DND-41 (cell line): ENCODE results near the gene OGN.

Experiments used
- EZH2 ChIP-seq: IDR thresholded peaks from 3 replicates; pipeline ENCODE4 v1.6.1; 2012; ENCODE audit warnings: borderline replicate concordance, low read depth, mild to moderate bottlenecking, moderate library complexity, low read length, inconsistent platforms; ENCODE audit not compliant: severe bottlenecking
- TF ChIP-seq, protein P1 (sequence below): IDR thresholded peaks from 2 replicates; pipeline ENCODE4 v1.5.1; 2012; ENCODE audit warnings: borderline replicate concordance, low read length, moderate library complexity, mild to moderate bottlenecking; ENCODE audit not compliant: poor library complexity, severe bottlenecking; ENCODE audit errors: extremely low read depth

DNA sequence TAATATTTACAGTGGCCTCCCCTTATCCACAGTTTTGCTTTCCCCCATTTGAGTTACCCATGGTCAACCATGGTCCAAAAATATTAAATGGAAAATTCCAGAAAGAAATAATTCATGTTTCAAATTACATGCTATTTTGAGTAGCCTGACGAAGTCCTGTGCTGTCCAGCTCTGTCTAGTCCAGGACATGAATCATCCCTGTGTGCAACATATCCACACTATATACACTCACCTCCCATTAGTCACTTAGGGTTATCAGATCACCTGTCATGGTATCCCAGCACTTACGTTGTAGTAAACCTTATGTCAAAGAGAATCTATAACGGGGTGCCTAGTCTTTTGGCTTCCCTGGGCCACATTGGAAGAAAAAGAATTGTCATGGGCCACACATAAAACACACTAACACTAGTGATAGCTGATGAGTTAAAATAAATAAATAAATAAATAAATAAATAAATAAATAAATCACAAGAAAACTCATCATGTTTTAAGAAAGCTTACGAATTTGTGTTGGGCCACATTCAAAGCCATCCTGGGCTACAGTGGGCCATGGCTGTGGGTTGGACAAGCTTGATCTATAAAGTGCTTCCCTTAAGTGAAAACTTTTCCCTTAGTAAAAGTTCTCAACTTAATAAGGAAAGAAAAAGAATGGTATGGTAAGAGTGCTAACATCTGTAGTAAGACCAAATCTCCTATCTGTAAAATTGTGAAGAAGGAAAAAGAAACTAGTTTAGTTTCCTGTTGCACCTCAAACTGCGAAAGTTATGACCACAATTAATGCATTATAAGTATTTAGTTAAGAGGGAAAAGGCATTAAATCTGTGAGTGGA is 35.8 kb upstream of the OGN start:
- TF ChIP-seq, protein P1, sequence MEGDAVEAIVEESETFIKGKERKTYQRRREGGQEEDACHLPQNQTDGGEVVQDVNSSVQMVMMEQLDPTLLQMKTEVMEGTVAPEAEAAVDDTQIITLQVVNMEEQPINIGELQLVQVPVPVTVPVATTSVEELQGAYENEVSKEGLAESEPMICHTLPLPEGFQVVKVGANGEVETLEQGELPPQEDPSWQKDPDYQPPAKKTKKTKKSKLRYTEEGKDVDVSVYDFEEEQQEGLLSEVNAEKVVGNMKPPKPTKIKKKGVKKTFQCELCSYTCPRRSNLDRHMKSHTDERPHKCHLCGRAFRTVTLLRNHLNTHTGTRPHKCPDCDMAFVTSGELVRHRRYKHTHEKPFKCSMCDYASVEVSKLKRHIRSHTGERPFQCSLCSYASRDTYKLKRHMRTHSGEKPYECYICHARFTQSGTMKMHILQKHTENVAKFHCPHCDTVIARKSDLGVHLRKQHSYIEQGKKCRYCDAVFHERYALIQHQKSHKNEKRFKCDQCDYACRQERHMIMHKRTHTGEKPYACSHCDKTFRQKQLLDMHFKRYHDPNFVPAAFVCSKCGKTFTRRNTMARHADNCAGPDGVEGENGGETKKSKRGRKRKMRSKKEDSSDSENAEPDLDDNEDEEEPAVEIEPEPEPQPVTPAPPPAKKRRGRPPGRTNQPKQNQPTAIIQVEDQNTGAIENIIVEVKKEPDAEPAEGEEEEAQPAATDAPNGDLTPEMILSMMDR, result no peak
- no peak for TF ChIP-seq EZH2
